GM18519 (cell line): ENCODE results near the gene FAM107B.

Experiments
- ATAC-seq: cut with Tn5 transposase; IDR thresholded peaks from one replicate; pipeline ENCODE4 v1.9.1; 2021; ENCODE audit warnings: mild to moderate bottlenecking, moderate library complexity; ENCODE audit not compliant: unreplicated experiment, low FRiP score

FAM107B gene

GRCh38 chr10:14564268-14564744 lies 210.4 kb downstream of the FAM107B start:
- ATAC-seq, result no peak

GRCh38 chr10:14563359-14563940 lies 211.2 kb downstream of the FAM107B start:
- ATAC-seq, result no peak

- no peak for ATAC-seq
These were observed 211.7 kb downstream of the FAM107B start for GRCh38 chr10:14563076-14563336.

GRCh38 chr10:14562218-14563075 lies 212.2 kb downstream of the FAM107B start:
- no peak for ATAC-seq

- no peak for ATAC-seq
These were observed 213.6 kb downstream of the FAM107B start for GRCh38 chr10:14560791-14561765.

- no peak for ATAC-seq
These were observed 214.4 kb downstream of the FAM107B start for GRCh38 chr10:14560274-14560673.

- no peak for ATAC-seq
These were observed 216.7 kb downstream of the FAM107B start for GRCh38 chr10:14558025-14558424.

- no peak for ATAC-seq
These were observed 217.1 kb downstream of the FAM107B start for GRCh38 chr10:14557567-14557966.

- ATAC-seq, result peak; percentile 63
These were observed 218.3 kb downstream of the FAM107B start for GRCh38 chr10:14556285-14556956.

- ATAC-seq, result no peak
These were observed 218.9 kb downstream of the FAM107B start for GRCh38 chr10:14555807-14556206.

GRCh38 chr10:14554491-14555205 lies 220.0 kb downstream of the FAM107B start:
- no peak for ATAC-seq

- ATAC-seq, result no peak
These were observed 220.6 kb downstream of the FAM107B start for GRCh38 chr10:14554091-14554490.

GRCh38 chr10:14553448-14553847 lies 221.2 kb downstream of the FAM107B start:
- no peak for ATAC-seq

GRCh38 chr10:14552015-14552414 lies 222.7 kb downstream of the FAM107B start:
- ATAC-seq, result no peak

GRCh38 chr10:14550471-14550981 lies 224.2 kb downstream of the FAM107B start:
- ATAC-seq, result no peak

- no peak for ATAC-seq
These were observed 225.2 kb downstream of the FAM107B start for GRCh38 chr10:14549496-14549895.

GRCh38 chr10:14548970-14549369 lies 225.7 kb downstream of the FAM107B start:
- ATAC-seq, result no peak

- ATAC-seq, result no peak
These were observed 226.2 kb downstream of the FAM107B start for GRCh38 chr10:14548474-14548873.

GRCh38 chr10:14547816-14548215 lies 226.9 kb downstream of the FAM107B start:
- no peak for ATAC-seq

- ATAC-seq, result no peak
These were observed 228.9 kb downstream of the FAM107B start for GRCh38 chr10:14545827-14546226.
